GM19328 (cell line): ENCODE measurements around the gene SSBP4.
"Not testable (repeated sequence)": the region's sequence is repeated elsewhere in the genome, so short reads cannot be mapped to it uniquely, and the experiment has no call there.

ENCODE experiments used
- ATAC-seq: cut with Tn5 transposase; IDR thresholded peaks from one replicate; pipeline ENCODE4 v1.9.1; 2021; ENCODE audit warnings: mild to moderate bottlenecking, moderate library complexity; ENCODE audit not compliant: unreplicated experiment

SSBP4 gene

GRCh38 chr19:18392926-18393325, 26.3 kb upstream of the SSBP4 start:
- no peak for ATAC-seq

GRCh38 chr19:18393836-18394235, 25.4 kb upstream of the SSBP4 start:
- ATAC-seq = no peak

GRCh38 chr19:18396471-18397241, 22.5 kb upstream of the SSBP4 start:
- no peak for ATAC-seq

GRCh38 chr19:18397242-18398202, 21.7 kb upstream of the SSBP4 start, which contains the start of gene LRRC25:
Gene LRRC25, minus strand, starts transcription at chr19:18397622. Its CDS starts 659 bp downstream, at chr19:18396963.
- ATAC-seq = no peak

- ATAC-seq = no peak
Measured at GRCh38 chr19:18399008-18399407, 20.2 kb upstream of the SSBP4 start.

- no peak for ATAC-seq
Measured at GRCh38 chr19:18401580-18402112, 17.6 kb upstream of the SSBP4 start.

GRCh38 chr19:18402455-18403248, 16.5 kb upstream of the SSBP4 start:
- ATAC-seq = not testable (repeated sequence)

- ATAC-seq = not testable (repeated sequence)
Measured at GRCh38 chr19:18405754-18406153, 13.4 kb upstream of the SSBP4 start.

GRCh38 chr19:18406749-18407148, 12.4 kb upstream of the SSBP4 start:
- ATAC-seq = no peak

GRCh38 chr19:18408053-18408476, 11.1 kb upstream of the SSBP4 start:
- no peak for ATAC-seq

GRCh38 chr19:18412610-18413239, 6.5 kb upstream of the SSBP4 start:
- no peak for ATAC-seq

- ATAC-seq = no peak
Measured at GRCh38 chr19:18414504-18415177, 4.6 kb upstream of the SSBP4 start.

GRCh38 chr19:18415178-18415867, 3.9 kb upstream of the SSBP4 start:
- ATAC-seq = no peak

- no peak for ATAC-seq
Measured at GRCh38 chr19:18416778-18417249, 2.4 kb upstream of the SSBP4 start.

- no peak for ATAC-seq
Measured at GRCh38 chr19:18417250-18418028, 1.8 kb upstream of the SSBP4 start.

GRCh38 chr19:18418029-18418482, 1.1 kb upstream of the SSBP4 start:
- ATAC-seq = no peak

- no peak for ATAC-seq
Measured at GRCh38 chr19:18418483-18419194, 559 bp upstream of the SSBP4 start.
